Measurements from ENCODE around the gene UBAP2L. TPM values are rescaled to one million over a fixed set of nuclear protein-coding genes. Genes with fewer than 3 reads are reported as not detected.
A peak's percentile ranks its signal among the peaks of the same experiment; 100 is the strongest.

The UBAP2L gene
- total and polyA plus RNA-seq, 2 donors (not counting 1 experiment from before 2014, with no cell fraction given), result 51.9 to 180 TPM

DNA sequence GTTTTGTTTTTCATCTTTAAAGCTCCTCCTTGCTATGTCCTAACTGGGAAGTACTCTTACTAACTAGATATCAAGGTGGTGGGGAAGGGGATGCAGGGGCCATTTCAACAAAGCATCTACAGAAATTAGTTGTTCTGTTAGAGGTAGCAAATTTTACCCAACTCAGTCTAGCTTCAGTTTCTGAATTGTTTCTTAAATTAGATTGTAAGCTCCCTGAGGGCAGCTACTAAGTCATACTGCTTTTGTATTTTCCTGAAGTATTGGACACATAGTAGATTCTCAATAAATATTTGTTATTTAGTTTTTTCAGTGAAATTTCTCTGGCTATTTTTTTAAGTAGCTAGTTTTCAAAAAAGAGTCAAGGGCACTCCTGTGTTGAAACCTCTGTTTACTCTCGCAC, 1.8 kb downstream of the UBAP2L start:
- Histone ChIP-seq H3K36me3 (ENCODE audit: control insufficient read depth, insufficient read depth, low read length) (peaks cover 4% of the 10 kb centered on the region), H4K20me1 (ENCODE audit: control insufficient read depth, extremely low read depth, insufficient read depth, low read length) (peaks cover 3% of the 10 kb centered on the region)

GRCh38 chr1:154222918-154223317, 2.2 kb downstream of the UBAP2L start:
- Histone ChIP-seq H3K79me2 (ENCODE audit: control insufficient read depth, insufficient read depth, low read length) (peaks cover 87% of the 10 kb centered on the region), H3K27me3 (ENCODE audit: control insufficient read depth, insufficient read depth, low read length) (no peaks in the 10 kb centered on the region), H3K9me3 (ENCODE audit: control insufficient read depth, insufficient read depth, low read depth, low read length) (no peaks in the 10 kb centered on the region), H3K9ac (ENCODE audit: insufficient read depth, low read length) (no peak overlapping the region), H3K4me3 (replicated peaks in 1 of 4; ENCODE audit: control extremely low read depth in 1 of 4, insufficient read depth in 1 of 4, low read depth in 3 of 4, low read length in 4 of 4) (peak overlapping the region in 3 of 4 experiments; percentile 7 to 91 (median 88)), H3K36me3 (ENCODE audit: control insufficient read depth, insufficient read depth, low read length) (peaks cover 5% of the 10 kb centered on the region), H2AFZ (ENCODE audit: low read length) (no peak overlapping the region), H4K20me1 (ENCODE audit: control insufficient read depth, extremely low read depth, insufficient read depth, low read length) (peaks cover 3% of the 10 kb centered on the region), H3K4me1 (ENCODE audit: control insufficient read depth, extremely low read depth, insufficient read depth, low read length) (peaks cover 7% of the 10 kb centered on the region), H3K27ac (ENCODE audit: insufficient read depth, low read length) (no peak overlapping the region), H3K4me2 (ENCODE audit: extremely low read depth, insufficient read depth, low read length) (peak overlapping the region; percentile 44)
- no peak for DNase-seq (ENCODE audit: low read depth in 2 of 2)
- TF ChIP-seq EZH2 (IDR thresholded peaks at IDR 0.05; ENCODE audit: low read length, missing control alignments), result no peak
- no peak for TF ChIP-seq CTCF (conservative IDR thresholded peaks at IDR 0.05 in 1 of 2, IDR thresholded peaks at IDR 0.05 in 1 of 2; ENCODE audit: low read depth in 1 of 2, low read length in 2 of 2)

More for the DNA sequence above, 1.8 kb downstream of the UBAP2L start:
- Histone ChIP-seq H3K9me3 (ENCODE audit: control insufficient read depth, insufficient read depth, low read depth, low read length) (no peaks in the 10 kb centered on the region), H3K4me3 (replicated peaks in 1 of 4; ENCODE audit: control extremely low read depth in 1 of 4, insufficient read depth in 1 of 4, low read depth in 3 of 4, low read length in 4 of 4) (peak overlapping the region; percentile 68 to 91 (median 79)), H3K4me1 (ENCODE audit: control insufficient read depth, extremely low read depth, insufficient read depth, low read length) (peaks cover 7% of the 10 kb centered on the region), H2AFZ (ENCODE audit: low read length) (no peak overlapping the region), H3K27me3 (ENCODE audit: control insufficient read depth, insufficient read depth, low read length) (no peaks in the 10 kb centered on the region), H3K27ac (ENCODE audit: insufficient read depth, low read length) (peak overlapping the region; percentile 93), H3K9ac (ENCODE audit: insufficient read depth, low read length) (no peak overlapping the region), H3K4me2 (ENCODE audit: extremely low read depth, insufficient read depth, low read length) (peak overlapping the region; percentile 84), H3K79me2 (ENCODE audit: control insufficient read depth, insufficient read depth, low read length) (peaks cover 90% of the 10 kb centered on the region)
- DNase-seq (ENCODE audit: low read depth in 2 of 2), result no peak
- TF ChIP-seq CTCF (conservative IDR thresholded peaks at IDR 0.05 in 1 of 2, IDR thresholded peaks at IDR 0.05 in 1 of 2; ENCODE audit: low read depth in 1 of 2, low read length in 2 of 2), result no peak
- no peak for TF ChIP-seq EZH2 (IDR thresholded peaks at IDR 0.05; ENCODE audit: low read length, missing control alignments)

GRCh38 chr1:154223621-154224020, 2.9 kb downstream of the UBAP2L start:
- Histone ChIP-seq H3K4me2 (ENCODE audit: extremely low read depth, insufficient read depth, low read length) (peak overlapping the region; percentile 28), H3K36me3 (ENCODE audit: control insufficient read depth, insufficient read depth, low read length) (peaks cover 6% of the 10 kb centered on the region), H3K9me3 (ENCODE audit: control insufficient read depth, insufficient read depth, low read depth, low read length) (no peaks in the 10 kb centered on the region), H2AFZ (ENCODE audit: low read length) (no peak overlapping the region), H3K27ac (ENCODE audit: insufficient read depth, low read length) (no peak overlapping the region), H3K4me3 (replicated peaks in 1 of 4; ENCODE audit: control extremely low read depth in 1 of 4, insufficient read depth in 1 of 4, low read depth in 3 of 4, low read length in 4 of 4) (peak overlapping the region in 2 of 4 experiments; percentile 88 to 91), H3K79me2 (ENCODE audit: control insufficient read depth, insufficient read depth, low read length) (peaks cover 84% of the 10 kb centered on the region), H3K27me3 (ENCODE audit: control insufficient read depth, insufficient read depth, low read length) (no peaks in the 10 kb centered on the region), H4K20me1 (ENCODE audit: control insufficient read depth, extremely low read depth, insufficient read depth, low read length) (peaks cover 3% of the 10 kb centered on the region), H3K4me1 (ENCODE audit: control insufficient read depth, extremely low read depth, insufficient read depth, low read length) (peaks cover 3% of the 10 kb centered on the region), H3K9ac (ENCODE audit: insufficient read depth, low read length) (no peak overlapping the region)
- no peak for DNase-seq (ENCODE audit: low read depth in 2 of 2)
- TF ChIP-seq CTCF (conservative IDR thresholded peaks at IDR 0.05 in 1 of 2, IDR thresholded peaks at IDR 0.05 in 1 of 2; ENCODE audit: low read depth in 1 of 2, low read length in 2 of 2) (no peak), EZH2 (IDR thresholded peaks at IDR 0.05; ENCODE audit: low read length, missing control alignments) (no peak)
